GM12878 (cell line): ENCODE measurements around the gene RNF103. TPM values are rescaled to one million over a fixed set of nuclear protein-coding genes. Genes with fewer than 3 reads are reported as not detected.

Experiments
- ATAC-seq: fragments of 200-7000 bp; cut with Tn5 transposase; 3 replicates; pipeline ENCODE4 v1.9.1; 2020; ENCODE audit warnings: mild to moderate bottlenecking, moderate library complexity
- BruUV-seq: library from RNA; stranded (reverse); fragments of 400-500 nt; replicated peaks from 2 replicates; lab custom pipeline; 2021; lab: Mats Ljungman, UMichigan
- CTCF ChIA-PET: fragments of 300-600 bp; sonication (Branson Sonifier 250); formaldehyde crosslinking; extraction: SDS; loops from one replicate; lab custom pipeline; 2021; ENCODE audit warnings: inconsistent platforms; lab: Yijun Ruan, JAX
- POLR2A ChIA-PET: fragments of 350-600 bp; formaldehyde crosslinking; extraction: SDS; loops from one replicate; lab custom pipeline; 2021; ENCODE audit warnings: inconsistent platforms; lab: Charles Lee
- RAD21 ChIA-PET: fragments of 300-600 bp; sonication (Branson Sonifier 250); formaldehyde crosslinking; loops from one replicate; lab custom pipeline; 2023; ENCODE audit warnings: antibody characterized with exemption; ENCODE audit not compliant: unreplicated experiment; lab: Charles Lee
- SMC1A ChIA-PET: fragments of 300-600 bp; sonication (Branson Sonifier 250); formaldehyde crosslinking; loops from one replicate; lab custom pipeline; 2023; ENCODE audit not compliant: unreplicated experiment, uncharacterized antibody; lab: Charles Lee
- DNase-seq: peaks from one replicate; pipeline ENCODE4 v3.0.0-alpha.2; 2011; ENCODE audit warnings: low read depth, low spot score
- FAIRE-seq: peaks from 3 replicates; lab custom pipeline; 2011; peaks lifted over from hg19 to GRCh38; lab: Jason Lieb, UNC
- H2AFZ ChIP-seq: 2 replicates; pipeline ENCODE4 v1.6.0; 2011; ENCODE audit warnings: low read depth, low read length, control low read depth; ENCODE audit not compliant: control insufficient read depth
- H3K27ac ChIP-seq: 2 replicates; pipeline ENCODE4 v1.5.1; 2011; ENCODE audit warnings: control low read depth; ENCODE audit not compliant: control insufficient read depth, insufficient read depth
- H3K27me3 ChIP-seq, 2 experiments: replicated peaks in 1 of 2; 2 replicates each; pipeline versions ENCODE4 v1.6.0 to v1.6.1; 2011; ENCODE audit warnings: low read length in 1 of 2; ENCODE audit not compliant: control insufficient read depth in 2 of 2, insufficient read depth in 2 of 2
- H3K36me3 ChIP-seq, 2 experiments: 2 replicates each; pipeline ENCODE4 v1.5.1; 2011; ENCODE audit warnings: low read length in 1 of 2; ENCODE audit not compliant: control insufficient read depth in 2 of 2, insufficient read depth in 2 of 2
- H3K4me1 ChIP-seq: 2 replicates; pipeline ENCODE4 v1.6.1; 2011; ENCODE audit warnings: mild to moderate bottlenecking, low read length, moderate library complexity, mixed read lengths; ENCODE audit not compliant: control insufficient read depth, insufficient read depth
- H3K4me2 ChIP-seq: 2 replicates; pipeline ENCODE4 v1.6.0; 2011; ENCODE audit warnings: control low read depth; ENCODE audit not compliant: control insufficient read depth, insufficient read depth
- H3K4me3 ChIP-seq: fragments of 200-600 bp; sonication (generic); 2 replicates; pipeline ENCODE4 v1.5.1; 2016
- H3K79me2 ChIP-seq: 2 replicates; pipeline ENCODE4 v1.6.0; 2011; ENCODE audit warnings: low read length; ENCODE audit not compliant: control insufficient read depth, insufficient read depth
- H3K9ac ChIP-seq: 2 replicates; pipeline ENCODE4 v1.8.0; 2011; ENCODE audit warnings: low read length, control low read depth, mixed read lengths; ENCODE audit not compliant: control insufficient read depth, insufficient read depth
- H3K9me3 ChIP-seq: replicated peaks from 3 replicates; pipeline ENCODE4 v1.5.1; 2011; ENCODE audit warnings: mild to moderate bottlenecking, low read length; ENCODE audit not compliant: control insufficient read depth, insufficient read depth
- H4K20me1 ChIP-seq: 2 replicates; pipeline ENCODE4 v1.6.0; 2011; ENCODE audit not compliant: control insufficient read depth, insufficient read depth
- BCL3 ChIP-seq: IDR thresholded peaks from 2 replicates; pipeline ENCODE4 v1.6.1; 2011; ENCODE audit warnings: borderline replicate concordance, low read depth, mild to moderate bottlenecking, moderate library complexity, low read length; ENCODE audit not compliant: insufficient read depth, poor library complexity, severe bottlenecking
- CREB1 ChIP-seq: IDR thresholded peaks from 2 replicates; pipeline ENCODE4 v1.6.1; 2012; ENCODE audit warnings: low read depth, mild to moderate bottlenecking, inconsistent platforms
- CREM ChIP-seq: IDR thresholded peaks from 2 replicates; pipeline ENCODE4 v1.6.1; 2014; ENCODE audit warnings: antibody characterized with exemption, low read depth
- IRF5 ChIP-seq: fragments of 450-650 bp; IDR thresholded peaks from 2 replicates; pipeline ENCODE4 v1.6.1; 2017; ENCODE audit warnings: borderline replicate concordance
- MEF2A ChIP-seq: IDR thresholded peaks from 2 replicates; pipeline ENCODE4 v1.6.1; 2011; ENCODE audit warnings: low read depth, mild to moderate bottlenecking, low read length, moderate library complexity; ENCODE audit not compliant: insufficient read depth
- SPI1 ChIP-seq: IDR thresholded peaks from 2 replicates; pipeline ENCODE4 v1.6.1; 2011; ENCODE audit warnings: low read depth, mild to moderate bottlenecking, low read length, moderate library complexity, borderline replicate concordance; ENCODE audit not compliant: insufficient read depth
- TARDBP ChIP-seq: IDR thresholded peaks from 2 replicates; pipeline ENCODE4 v1.6.1; 2016; ENCODE audit warnings: borderline replicate concordance
- WGBS: methylation state at CpG from one replicate; pipeline ENCODE4 v1.1.6; 2016; ENCODE audit warnings: low lambda C conversion rate; ENCODE audit not compliant: insufficient replicate concordance, insufficient coverage; ENCODE audit errors: missing lambda C conversion rate; 5-methylcytosine and 5-hydroxymethylcytosine counted together
- in situ Hi-C: fragments of 300-500 bp; cut with MboI; formaldehyde crosslinking; loops from 9 replicates; pipeline ENCODE4 v1.14.3; 2018; ENCODE audit warnings: mixed read lengths
- intact Hi-C: fragments of 100-400 bp; cut with micrococcal nuclease; formaldehyde crosslinking; loops from one replicate; pipeline ENCODE4 v1.14.2; 2022; ENCODE audit not compliant: unreplicated experiment
- polyA plus RNA-seq, 11 experiments: library from polyadenylated mRNA; depleted of rRNA in 4 of 11; unstranded in 6 of 11; stranded (reverse) in 5 of 11; fragments of >200 nt; fragmentation: Nextera tagmentation in 4 of 11; fragmentation: Illumina TruSeq in 1 of 11; extraction: Ambion mirVana in 4 of 11; extraction: Trizol in 1 of 11; gene quantifications; 1 replicate in 1 of 11; 2 replicates in 10 of 11; pipeline versions ENCODE4 v1.2.1 to v1.2.3, GENCODE V29; 2011 to 2016; ENCODE audit warnings: inconsistent platforms in 2 of 11, missing spikeins in 2 of 11, low read depth in 1 of 11
- total RNA-seq, 4 experiments: library from RNA; depleted of rRNA in 3 of 4; stranded (reverse); fragments of >200 nt in 3 of 4; fragmentation: Illumina TruSeq in 1 of 4; extraction: Trizol in 1 of 4; gene quantifications; 2 replicates each; pipeline versions ENCODE4 v1.2.1 to v1.2.3, GENCODE V29; 2013 to 2021
- TF ChIP-seq, protein P1 (sequence below): fragments of 450-650 bp; IDR thresholded peaks from 2 replicates; pipeline ENCODE4 v1.6.1; 2018; ENCODE audit warnings: borderline replicate concordance, mild to moderate bottlenecking; ENCODE audit not compliant: partially characterized antibody
- TF ChIP-seq, protein P2 (sequence below): IDR thresholded peaks from 2 replicates; pipeline ENCODE4 v1.6.1; 2011; ENCODE audit warnings: mild to moderate bottlenecking, low read depth, low read length, moderate library complexity; ENCODE audit not compliant: insufficient replicate concordance
- TF ChIP-seq, protein P3 (sequence below): fragments of 450-650 bp; IDR thresholded peaks from 2 replicates; pipeline ENCODE4 v1.6.1; 2016; ENCODE audit warnings: mild to moderate bottlenecking, moderate library complexity, borderline replicate concordance

Gene RNF103
- total and polyA plus RNA-seq, 10 of the 15 experiments (the other 5 are each of a cell fraction or from before 2014, with no cell fraction given): 2.4 to 11.0 (median 8.0) TPM

GRCh38 chr2:86649119-86649947, 25.7 kb upstream of the RNF103 start (continued):
- TF ChIP-seq, protein P1, sequence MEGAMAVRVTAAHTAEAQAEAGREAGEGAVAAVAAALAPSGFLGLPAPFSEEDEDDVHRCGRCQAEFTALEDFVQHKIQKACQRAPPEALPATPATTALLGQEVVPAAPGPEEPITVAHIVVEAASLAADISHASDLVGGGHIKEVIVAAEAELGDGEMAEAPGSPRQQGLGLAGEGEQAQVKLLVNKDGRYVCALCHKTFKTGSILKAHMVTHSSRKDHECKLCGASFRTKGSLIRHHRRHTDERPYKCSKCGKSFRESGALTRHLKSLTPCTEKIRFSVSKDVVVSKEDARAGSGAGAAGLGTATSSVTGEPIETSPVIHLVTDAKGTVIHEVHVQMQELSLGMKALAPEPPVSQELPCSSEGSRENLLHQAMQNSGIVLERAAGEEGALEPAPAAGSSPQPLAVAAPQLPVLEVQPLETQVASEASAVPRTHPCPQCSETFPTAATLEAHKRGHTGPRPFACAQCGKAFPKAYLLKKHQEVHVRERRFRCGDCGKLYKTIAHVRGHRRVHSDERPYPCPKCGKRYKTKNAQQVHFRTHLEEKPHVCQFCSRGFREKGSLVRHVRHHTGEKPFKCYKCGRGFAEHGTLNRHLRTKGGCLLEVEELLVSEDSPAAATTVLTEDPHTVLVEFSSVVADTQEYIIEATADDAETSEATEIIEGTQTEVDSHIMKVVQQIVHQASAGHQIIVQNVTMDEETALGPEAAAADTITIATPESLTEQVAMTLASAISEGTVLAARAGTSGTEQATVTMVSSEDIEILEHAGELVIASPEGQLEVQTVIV: no peak
- TF ChIP-seq CREB1: no peak

DNA sequence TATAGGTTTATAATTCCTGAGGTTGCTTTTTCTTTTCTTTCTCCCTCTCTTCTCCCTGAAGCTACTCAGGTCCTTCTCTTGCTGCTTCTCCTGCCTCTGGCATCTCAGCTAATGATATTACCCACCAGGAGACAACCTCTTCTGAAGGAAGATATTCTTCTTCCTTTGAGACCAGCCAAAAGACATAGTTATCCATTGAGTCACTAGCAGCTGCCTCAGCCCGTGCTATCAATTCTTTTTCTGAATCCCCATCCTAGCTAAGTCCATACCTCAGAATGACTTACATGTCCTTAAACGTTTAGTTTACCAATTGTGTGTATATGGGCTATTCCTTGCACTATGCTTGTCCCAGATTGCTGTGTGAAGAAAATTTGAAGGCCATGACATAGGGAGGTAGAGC, 25.0 kb upstream of the RNF103 start:
- Histone ChIP-seq H3K36me3 (no peaks in the 10 kb centered on the region), H3K27ac (no peak overlapping the region), H3K27me3 (no peaks in the 10 kb centered on the region), H3K4me3 (no peak overlapping the region), H3K4me2 (no peak overlapping the region), H3K4me1 (no peaks in the 10 kb centered on the region), H2AFZ (no peak overlapping the region), H3K79me2 (no peaks in the 10 kb centered on the region), H3K9ac (no peak overlapping the region), H3K9me3 (no peaks in the 10 kb centered on the region), H4K20me1 (no peaks in the 10 kb centered on the region)
- WGBS: 33% methylated on average over 2 of the region's 2 CpGs
- in situ Hi-C loops: no loop called here
- CTCF ChIA-PET: no interaction called here
- no TSS peak for BruUV-seq
- intact Hi-C loops: no loop called here
- no peak for ATAC-seq
- no peak for DNase-seq
- FAIRE-seq: peak; percentile 49
- POLR2A ChIA-PET: no interaction called here
- RAD21 ChIA-PET: no interaction called here
- SMC1A ChIA-PET: no interaction called here
- TF ChIP-seq BCL3 (no peak), TARDBP (no peak), SPI1 (no peak), MEF2A (no peak), IRF5 (no peak), CREM (no peak)
- TF ChIP-seq, protein P2, sequence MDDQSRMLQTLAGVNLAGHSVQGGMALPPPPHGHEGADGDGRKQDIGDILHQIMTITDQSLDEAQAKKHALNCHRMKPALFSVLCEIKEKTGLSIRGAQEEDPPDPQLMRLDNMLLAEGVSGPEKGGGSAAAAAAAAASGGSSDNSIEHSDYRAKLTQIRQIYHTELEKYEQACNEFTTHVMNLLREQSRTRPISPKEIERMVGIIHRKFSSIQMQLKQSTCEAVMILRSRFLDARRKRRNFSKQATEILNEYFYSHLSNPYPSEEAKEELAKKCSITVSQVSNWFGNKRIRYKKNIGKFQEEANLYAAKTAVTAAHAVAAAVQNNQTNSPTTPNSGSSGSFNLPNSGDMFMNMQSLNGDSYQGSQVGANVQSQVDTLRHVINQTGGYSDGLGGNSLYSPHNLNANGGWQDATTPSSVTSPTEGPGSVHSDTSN: no peak
- TF ChIP-seq, protein P3, sequence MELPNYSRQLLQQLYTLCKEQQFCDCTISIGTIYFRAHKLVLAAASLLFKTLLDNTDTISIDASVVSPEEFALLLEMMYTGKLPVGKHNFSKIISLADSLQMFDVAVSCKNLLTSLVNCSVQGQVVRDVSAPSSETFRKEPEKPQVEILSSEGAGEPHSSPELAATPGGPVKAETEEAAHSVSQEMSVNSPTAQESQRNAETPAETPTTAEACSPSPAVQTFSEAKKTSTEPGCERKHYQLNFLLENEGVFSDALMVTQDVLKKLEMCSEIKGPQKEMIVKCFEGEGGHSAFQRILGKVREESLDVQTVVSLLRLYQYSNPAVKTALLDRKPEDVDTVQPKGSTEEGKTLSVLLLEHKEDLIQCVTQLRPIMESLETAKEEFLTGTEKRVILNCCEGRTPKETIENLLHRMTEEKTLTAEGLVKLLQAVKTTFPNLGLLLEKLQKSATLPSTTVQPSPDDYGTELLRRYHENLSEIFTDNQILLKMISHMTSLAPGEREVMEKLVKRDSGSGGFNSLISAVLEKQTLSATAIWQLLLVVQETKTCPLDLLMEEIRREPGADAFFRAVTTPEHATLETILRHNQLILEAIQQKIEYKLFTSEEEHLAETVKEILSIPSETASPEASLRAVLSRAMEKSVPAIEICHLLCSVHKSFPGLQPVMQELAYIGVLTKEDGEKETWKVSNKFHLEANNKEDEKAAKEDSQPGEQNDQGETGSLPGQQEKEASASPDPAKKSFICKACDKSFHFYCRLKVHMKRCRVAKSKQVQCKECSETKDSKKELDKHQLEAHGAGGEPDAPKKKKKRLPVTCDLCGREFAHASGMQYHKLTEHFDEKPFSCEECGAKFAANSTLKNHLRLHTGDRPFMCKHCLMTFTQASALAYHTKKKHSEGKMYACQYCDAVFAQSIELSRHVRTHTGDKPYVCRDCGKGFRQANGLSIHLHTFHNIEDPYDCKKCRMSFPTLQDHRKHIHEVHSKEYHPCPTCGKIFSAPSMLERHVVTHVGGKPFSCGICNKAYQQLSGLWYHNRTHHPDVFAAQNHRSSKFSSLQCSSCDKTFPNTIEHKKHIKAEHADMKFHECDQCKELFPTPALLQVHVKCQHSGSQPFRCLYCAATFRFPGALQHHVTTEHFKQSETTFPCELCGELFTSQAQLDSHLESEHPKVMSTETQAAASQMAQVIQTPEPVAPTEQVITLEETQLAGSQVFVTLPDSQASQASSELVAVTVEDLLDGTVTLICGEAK: no peak
